Uterus (tissue), 2 donors: ENCODE data around the gene TCHHL1.

Source experiments
- CTCF ChIP-seq, 4 experiments: fragments of 200-600 bp in 2 of 4; fragments of 450-650 bp in 2 of 4; sonication (generic) in 2 of 4; IDR thresholded peaks; one replicate each; pipeline ENCODE4 v1.5.1; 2016 to 2019; ENCODE audit warnings: antibody characterized with exemption in 4 of 4, mild to moderate bottlenecking in 2 of 4, moderate library complexity in 1 of 4
- POLR2A ChIP-seq, 2 donors: fragments of 450-650 bp; IDR thresholded peaks; one replicate each; pipeline ENCODE4 v1.6.1; 2016; ENCODE audit warnings: antibody characterized with exemption in 2 of 2, mild to moderate bottlenecking in 1 of 2, moderate library complexity in 1 of 2

- no peak for TF ChIP-seq CTCF (IDR thresholded peaks at IDR 0.05)
- TF ChIP-seq POLR2A (IDR thresholded peaks at IDR 0.05), result no peak
Measured at GRCh38 chr1:152084853-152085252, 4.0 kb downstream of the TCHHL1 start.
